GM18951 (cell line): ENCODE measurements around the gene SRRM5.
"Not testable (repeated sequence)": the region's sequence is repeated elsewhere in the genome, so short reads cannot be mapped to it uniquely, and the experiment has no call there.

Experiments used
- POLR2A ChIP-seq: IDR thresholded peaks from 4 replicates; pipeline ENCODE4 v1.6.1; 2011; ENCODE audit warnings: mild to moderate bottlenecking; ENCODE audit not compliant: insufficient read length, insufficient read depth; ENCODE audit errors: extremely low read depth
- in situ Hi-C: fragments of 300-500 bp; cut with MboI; formaldehyde crosslinking; loops from one replicate; pipeline ENCODE4 v1.12.0; 2022; ENCODE audit warnings: low sequenced_read_pairs, mixed read lengths, inconsistent platforms; ENCODE audit not compliant: unreplicated experiment

Gene SRRM5

DNA sequence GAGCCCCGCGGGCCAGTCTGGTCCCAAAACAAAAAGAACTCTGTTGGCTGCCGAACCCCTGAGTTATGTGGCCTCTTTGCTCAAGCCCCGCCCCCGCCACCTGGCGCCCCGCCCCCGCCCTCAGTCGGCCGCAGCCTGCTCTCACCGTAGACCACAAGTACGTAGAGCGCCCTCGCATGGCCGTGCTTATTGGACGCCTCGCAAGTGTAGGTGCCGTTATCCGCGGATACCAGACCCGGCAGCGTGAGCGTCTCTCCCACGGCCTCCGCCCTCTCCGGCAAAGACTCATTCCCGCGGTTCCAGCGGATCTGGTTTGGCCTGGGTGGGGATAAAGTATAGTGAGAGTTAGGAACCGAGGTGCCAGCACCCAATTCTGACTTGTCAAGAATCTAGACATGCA is 13.0 kb downstream of the SRRM5 start:
- in situ Hi-C loops, result no loop called here
- no peak for TF ChIP-seq POLR2A

GRCh38 chr19:43625918-43626579 is 14.2 kb downstream of the SRRM5 start:
- TF ChIP-seq POLR2A, result no peak

GRCh38 chr19:43626838-43627237 is 14.9 kb downstream of the SRRM5 start:
- in situ Hi-C loops, result no loop called here
- TF ChIP-seq POLR2A, result no peak

More at GRCh38 chr19:43625918-43626579, 14.2 kb downstream of the SRRM5 start:
- in situ Hi-C loops, result no loop called here

- in situ Hi-C loops, result no loop called here
- no peak for TF ChIP-seq POLR2A
Measured at GRCh38 chr19:43628646-43629326, 16.9 kb downstream of the SRRM5 start.

GRCh38 chr19:43631491-43631890 is 19.6 kb downstream of the SRRM5 start:
- in situ Hi-C loops, result no loop called here
- no peak for TF ChIP-seq POLR2A

DNA sequence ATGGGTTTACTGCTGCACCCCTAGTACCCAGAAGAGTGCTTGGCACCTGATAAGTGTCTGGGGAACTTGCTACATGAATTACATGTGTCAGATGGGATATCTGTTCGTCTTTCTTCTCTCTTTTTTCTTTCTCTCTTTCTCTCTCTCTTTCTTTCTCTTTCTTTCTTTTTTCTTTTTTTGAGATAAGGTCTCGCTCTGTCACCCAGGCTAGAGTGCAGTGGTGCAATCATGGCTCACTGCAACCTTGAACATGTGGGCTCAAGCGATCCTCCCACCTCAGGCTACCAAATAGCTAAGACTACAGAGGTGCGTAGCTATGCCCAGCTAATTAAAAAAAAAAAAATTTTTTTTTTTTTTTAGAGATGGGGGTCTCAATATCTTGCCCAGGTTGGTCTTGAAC is 21.6 kb downstream of the SRRM5 start:
- in situ Hi-C loops, result no loop called here
- TF ChIP-seq POLR2A, result no peak

- in situ Hi-C loops, result no loop called here
- no peak for TF ChIP-seq POLR2A
Measured at GRCh38 chr19:43634068-43634467, 22.2 kb downstream of the SRRM5 start.

DNA sequence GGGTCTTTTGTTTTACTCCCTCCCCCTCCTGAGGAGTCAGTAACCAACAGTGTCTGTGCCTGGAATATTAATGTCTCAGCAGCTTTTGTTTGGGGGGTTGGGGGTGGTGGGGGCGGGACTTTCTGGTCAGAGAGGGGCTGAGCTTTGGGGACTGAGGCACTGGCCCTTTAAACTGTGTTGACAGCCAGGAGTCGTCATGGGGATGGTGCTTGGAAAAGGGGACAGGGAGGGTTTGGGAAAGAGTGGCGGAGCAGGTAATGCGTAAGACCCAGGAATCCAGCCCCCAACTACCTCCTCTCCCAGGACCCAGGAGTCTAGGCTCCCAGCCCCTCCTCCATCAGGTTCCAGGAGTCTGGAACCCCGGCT is 22.6 kb downstream of the SRRM5 start:
- no peak for TF ChIP-seq POLR2A
- in situ Hi-C loops, result no loop called here

GRCh38 chr19:43634872-43635560 is 23.1 kb downstream of the SRRM5 start:
- in situ Hi-C loops, result no loop called here
- no peak for TF ChIP-seq POLR2A

DNA sequence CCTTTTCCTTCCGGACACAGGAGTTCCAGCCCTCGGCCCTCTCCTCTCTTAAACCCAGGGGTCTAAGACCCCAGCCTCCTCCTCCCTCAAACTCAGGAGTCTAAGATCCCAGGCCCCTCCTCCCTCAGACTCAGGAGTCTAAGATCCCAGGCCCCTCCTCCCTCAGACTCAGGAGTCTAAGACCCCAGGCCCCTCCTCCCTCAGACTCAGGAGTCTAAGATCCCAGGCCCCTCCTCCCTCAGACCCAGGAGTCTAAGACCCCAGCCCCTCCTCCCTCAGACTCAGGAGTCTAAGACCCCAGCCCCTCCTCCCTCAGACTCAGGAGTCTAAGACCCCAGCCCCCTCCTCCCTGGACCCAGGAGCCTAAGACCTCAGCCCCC is 23.7 kb downstream of the SRRM5 start:
- in situ Hi-C loops, result not testable (repeated sequence)

GRCh38 chr19:43636121-43636683 is 24.3 kb downstream of the SRRM5 start:
- in situ Hi-C loops, result no loop called here
- no peak for TF ChIP-seq POLR2A

- in situ Hi-C loops, result no loop called here
- no peak for TF ChIP-seq POLR2A
Measured at GRCh38 chr19:43638214-43638994, 26.5 kb downstream of the SRRM5 start.

DNA sequence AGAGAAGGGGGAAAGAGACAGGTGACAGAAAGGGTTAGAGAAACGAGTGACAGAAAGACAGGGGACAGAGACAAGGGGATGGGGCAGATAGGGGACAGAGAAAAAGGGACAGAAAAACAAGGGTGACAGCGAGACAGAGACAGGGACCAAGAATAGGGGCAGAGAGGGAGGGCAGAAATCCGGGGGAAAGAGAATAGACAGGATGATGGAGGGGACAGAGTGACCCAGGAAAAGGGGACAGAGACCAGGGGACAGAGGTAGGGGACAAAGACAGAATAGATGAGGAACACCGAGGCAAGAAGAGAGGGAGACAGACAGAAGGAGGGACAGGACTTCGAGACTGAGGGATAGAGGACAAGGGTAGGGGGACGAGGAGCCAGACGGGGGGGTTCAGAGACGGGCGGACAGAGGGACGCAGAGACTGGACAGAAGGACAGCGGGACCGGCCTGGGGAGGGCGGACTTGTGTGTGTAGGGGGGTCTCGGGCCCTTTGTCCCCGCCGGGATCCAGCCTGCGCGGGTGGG is 27.2 kb downstream of the SRRM5 start:
- in situ Hi-C loops, result no loop called here
- TF ChIP-seq POLR2A, result no peak
